ENCODE results near the gene HECTD4. TPM values are rescaled to one million over a fixed set of nuclear protein-coding genes. Genes with fewer than 3 reads are reported as not detected.
"Not testable (repeated sequence)": the region's sequence is repeated elsewhere in the genome, so short reads cannot be mapped to it uniquely, and the experiment has no call there.

Gene HECTD4
- total RNA-seq, 1 donor = 29.0 TPM

DNA sequence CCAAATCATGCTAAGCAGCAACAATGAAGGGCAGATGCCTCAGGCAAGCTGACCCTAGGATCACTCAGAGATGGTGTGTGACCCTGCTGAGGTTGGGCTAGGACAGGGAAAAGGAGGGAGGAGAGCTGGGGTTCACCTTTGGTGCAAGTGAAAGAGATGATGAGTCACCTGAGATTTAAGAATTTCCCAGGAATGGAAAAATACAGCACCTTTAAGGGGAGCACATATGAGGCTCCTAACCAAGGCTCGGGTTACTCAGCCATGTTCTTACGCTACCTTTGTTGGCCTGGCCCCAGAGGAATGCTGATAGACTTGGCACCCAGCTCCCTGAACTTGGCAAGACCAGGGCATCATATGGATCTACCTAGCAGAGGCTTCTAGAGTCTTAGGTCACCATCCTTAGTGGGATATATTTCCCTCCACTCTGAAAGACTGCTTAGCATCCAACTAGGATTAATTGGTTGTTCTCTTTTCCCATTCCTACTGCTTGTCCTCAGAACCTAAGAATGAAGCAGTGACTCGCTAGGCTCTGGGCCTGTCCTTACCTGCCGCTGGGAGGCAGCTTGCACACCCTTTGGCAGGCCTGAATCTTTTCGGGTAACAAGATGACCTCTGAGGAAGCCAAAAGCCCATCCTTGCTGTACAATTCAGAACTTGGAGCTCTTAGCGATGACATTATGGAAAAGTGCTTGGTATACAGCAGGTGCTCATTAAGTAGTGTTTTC is 269.7 kb downstream of the HECTD4 start:
- H3K4me2 ChIP-seq (ENCODE audit: insufficient read depth, low read length) = no peak overlapping the region
- no peak overlapping the region for H2AFZ ChIP-seq (ENCODE audit: low read length)
- TF ChIP-seq, protein P1, sequence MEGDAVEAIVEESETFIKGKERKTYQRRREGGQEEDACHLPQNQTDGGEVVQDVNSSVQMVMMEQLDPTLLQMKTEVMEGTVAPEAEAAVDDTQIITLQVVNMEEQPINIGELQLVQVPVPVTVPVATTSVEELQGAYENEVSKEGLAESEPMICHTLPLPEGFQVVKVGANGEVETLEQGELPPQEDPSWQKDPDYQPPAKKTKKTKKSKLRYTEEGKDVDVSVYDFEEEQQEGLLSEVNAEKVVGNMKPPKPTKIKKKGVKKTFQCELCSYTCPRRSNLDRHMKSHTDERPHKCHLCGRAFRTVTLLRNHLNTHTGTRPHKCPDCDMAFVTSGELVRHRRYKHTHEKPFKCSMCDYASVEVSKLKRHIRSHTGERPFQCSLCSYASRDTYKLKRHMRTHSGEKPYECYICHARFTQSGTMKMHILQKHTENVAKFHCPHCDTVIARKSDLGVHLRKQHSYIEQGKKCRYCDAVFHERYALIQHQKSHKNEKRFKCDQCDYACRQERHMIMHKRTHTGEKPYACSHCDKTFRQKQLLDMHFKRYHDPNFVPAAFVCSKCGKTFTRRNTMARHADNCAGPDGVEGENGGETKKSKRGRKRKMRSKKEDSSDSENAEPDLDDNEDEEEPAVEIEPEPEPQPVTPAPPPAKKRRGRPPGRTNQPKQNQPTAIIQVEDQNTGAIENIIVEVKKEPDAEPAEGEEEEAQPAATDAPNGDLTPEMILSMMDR (IDR thresholded peaks at IDR 0.05; ENCODE audit: extremely low read depth, low read depth, low read length) = no peak
- peaks cover 10% of the 10 kb centered on the region for H3K4me1 ChIP-seq (ENCODE audit: insufficient read depth, low read length)
- H3K4me3 ChIP-seq (ENCODE audit: insufficient read depth, low read length) = no peak overlapping the region
- H3K27ac ChIP-seq (ENCODE audit: low read depth, low read length) = no peak overlapping the region
- peaks cover 14% of the 10 kb centered on the region for H3K79me2 ChIP-seq (ENCODE audit: insufficient read depth, low read length)
- DNase-seq (ENCODE audit: insufficient read length, low spot score, missing footprints) = no peak
- H3K36me3 ChIP-seq (ENCODE audit: insufficient read depth, low read length) = no peaks in the 10 kb centered on the region
- peaks cover 3% of the 10 kb centered on the region for H4K20me1 ChIP-seq (ENCODE audit: insufficient read depth, low read length)
- H3K27me3 ChIP-seq (ENCODE audit: insufficient read depth, low read length) = no peaks in the 10 kb centered on the region
- no peaks in the 10 kb centered on the region for H3K9me3 ChIP-seq (ENCODE audit: low read depth, low read length)

DNA sequence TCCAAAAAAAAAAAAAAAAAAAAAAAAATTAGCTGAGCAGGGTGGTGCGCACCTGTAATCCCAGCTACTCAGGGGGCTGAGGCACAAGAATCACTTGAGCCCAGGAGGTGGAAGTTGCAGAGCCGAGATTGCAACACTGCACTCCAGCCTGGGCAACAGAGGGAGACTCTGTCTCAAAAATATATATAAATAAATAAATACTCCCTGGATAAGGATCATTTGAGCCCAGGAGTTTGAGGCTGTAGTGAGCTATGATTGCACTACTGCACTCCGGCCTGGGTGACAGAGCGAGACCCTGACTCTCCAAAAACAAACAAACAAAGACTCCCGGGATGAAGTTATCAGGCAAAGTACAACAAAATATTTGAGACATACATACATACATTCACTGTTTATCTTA is 270.3 kb downstream of the HECTD4 start:
- peaks cover 13% of the 10 kb centered on the region for H3K4me1 ChIP-seq (ENCODE audit: insufficient read depth, low read length)
- H3K9me3 ChIP-seq (ENCODE audit: low read depth, low read length) = no peaks in the 10 kb centered on the region
- no peak overlapping the region for H3K4me2 ChIP-seq (ENCODE audit: insufficient read depth, low read length)
- H3K27me3 ChIP-seq (ENCODE audit: insufficient read depth, low read length) = no peaks in the 10 kb centered on the region
- TF ChIP-seq, protein P1 (IDR thresholded peaks at IDR 0.05; ENCODE audit: extremely low read depth, low read depth, low read length) = no peak
- no peak overlapping the region for H3K27ac ChIP-seq (ENCODE audit: low read depth, low read length)
- DNase-seq (ENCODE audit: insufficient read length, low spot score, missing footprints) = no peak
- H3K4me3 ChIP-seq (ENCODE audit: insufficient read depth, low read length) = no peak overlapping the region
- peaks cover 20% of the 10 kb centered on the region for H3K79me2 ChIP-seq (ENCODE audit: insufficient read depth, low read length)
- no peak overlapping the region for H2AFZ ChIP-seq (ENCODE audit: low read length)
- H3K36me3 ChIP-seq (ENCODE audit: insufficient read depth, low read length) = no peaks in the 10 kb centered on the region
- H4K20me1 ChIP-seq (ENCODE audit: insufficient read depth, low read length) = peaks cover 6% of the 10 kb centered on the region

DNA sequence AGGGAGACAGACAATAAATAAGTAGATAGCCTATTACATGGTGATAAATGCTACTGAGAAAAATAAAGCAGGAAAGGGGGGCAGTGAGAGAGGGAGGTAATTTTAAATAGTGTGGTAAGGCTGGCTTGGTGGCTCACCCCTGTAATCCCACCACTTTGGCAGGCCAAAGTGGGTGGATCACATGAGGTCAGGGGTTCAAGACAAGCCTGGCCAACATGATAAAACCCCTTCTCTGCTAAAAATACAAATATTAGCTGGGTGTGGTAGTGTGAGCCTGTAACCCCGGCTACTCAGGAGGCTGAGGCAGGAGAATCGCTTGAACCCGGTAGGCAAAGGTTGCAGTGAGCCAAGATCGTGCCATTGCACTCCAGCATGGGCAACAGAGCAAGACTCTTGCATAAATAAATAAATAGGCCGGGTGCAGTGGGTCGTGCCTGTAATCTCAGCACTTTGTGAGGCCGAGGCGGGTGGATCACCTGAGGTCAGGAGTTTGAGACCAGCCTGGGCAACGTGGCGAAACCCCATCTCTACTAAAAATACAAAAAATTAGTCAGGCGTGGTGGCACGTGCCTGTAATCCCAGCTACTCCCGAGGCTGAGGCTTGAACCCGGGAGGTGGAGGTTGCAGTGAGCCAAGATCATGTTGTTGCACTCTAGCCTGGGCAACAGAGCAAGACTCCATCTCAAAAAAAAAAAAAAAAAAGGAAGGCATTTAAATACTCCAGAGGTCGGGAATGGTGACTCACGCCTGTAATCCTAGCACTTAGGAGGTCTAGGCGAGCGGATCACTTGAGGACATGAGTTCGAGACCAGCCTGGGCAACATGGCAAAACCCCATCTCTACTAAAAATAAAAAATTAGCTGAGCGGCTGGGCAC is 271.2 kb downstream of the HECTD4 start:
- H3K36me3 ChIP-seq (ENCODE audit: insufficient read depth, low read length); H3K4me3 ChIP-seq (ENCODE audit: insufficient read depth, low read length); H2AFZ ChIP-seq (ENCODE audit: low read length); H3K27me3 ChIP-seq (ENCODE audit: insufficient read depth, low read length); H3K4me2 ChIP-seq (ENCODE audit: insufficient read depth, low read length); H3K9me3 ChIP-seq (ENCODE audit: low read depth, low read length); H3K27ac ChIP-seq (ENCODE audit: low read depth, low read length); DNase-seq (ENCODE audit: insufficient read length, low spot score, missing footprints): not testable (repeated sequence)
- Histone ChIP-seq H4K20me1 (ENCODE audit: insufficient read depth, low read length) (peaks cover 12% of the 10 kb centered on the region), H3K4me1 (ENCODE audit: insufficient read depth, low read length) (peaks cover 15% of the 10 kb centered on the region), H3K79me2 (ENCODE audit: insufficient read depth, low read length) (peaks cover 29% of the 10 kb centered on the region)

Small RNA genes lying within 50 kb of the gene (small RNA-seq; reads per million reads assigned to genes)
- gene RF00019 = not detected

Other genes starting within 250 kb of the HECTD4 start
- 918 and 946 TPM in 2 replicates for gene RPL6, start 27.2 kb upstream of the HECTD4 start, total RNA-seq
- gene PTPN11, start 36.5 kb upstream of the HECTD4 start, total RNA-seq = 96.1 and 98.8 TPM in 2 replicates